IMR-90 (cell line): ENCODE results near the gene SH3RF1. TPM values are rescaled to one million over a fixed set of nuclear protein-coding genes. Genes with fewer than 3 reads are reported as not detected.

Experiments
- ATAC-seq: fragments of 200-7000 bp; cut with Tn5 transposase; 2 replicates; pipeline ENCODE4 v1.9.1; 2020; ENCODE audit warnings: low read depth, mild to moderate bottlenecking, moderate library complexity
- BruUV-seq: library from RNA; stranded (reverse); fragments of 400-500 nt; replicated peaks from 2 replicates; lab custom pipeline; 2021; lab: Mats Ljungman, UMichigan
- CTCF ChIA-PET: fragments of 300-600 bp; formaldehyde crosslinking; extraction: SDS; loops from one replicate; lab custom pipeline; 2021; ENCODE audit warnings: antibody characterized with exemption; lab: Yijun Ruan, JAX
- POLR2A ChIA-PET: fragments of 300-600 bp; sonication (Branson Sonifier 250); formaldehyde crosslinking; loops from one replicate; lab custom pipeline; 2022; ENCODE audit warnings: antibody characterized with exemption; ENCODE audit not compliant: unreplicated experiment; lab: Charles Lee
- DNase-seq: peaks from one replicate; pipeline ENCODE4 v3.0.0; 2013
- H2AFZ ChIP-seq: replicated peaks from 2 replicates; pipeline ENCODE3; 2013; ENCODE audit warnings: low read length, mild to moderate bottlenecking; ENCODE audit not compliant: poor library complexity
- H2AK5ac ChIP-seq: 2 replicates; pipeline ENCODE4 v1.6.1; 2013; ENCODE audit warnings: low read depth, low read length, inconsistent platforms
- H2AK9ac ChIP-seq: replicated peaks from 2 replicates; pipeline ENCODE3; 2013; ENCODE audit warnings: mild to moderate bottlenecking, low read depth, low read length, moderate library complexity; ENCODE audit not compliant: poor library complexity
- H2BK120ac ChIP-seq: 2 replicates; pipeline ENCODE4 v1.6.1; 2013; ENCODE audit warnings: low read depth, low read length, inconsistent platforms
- H2BK15ac ChIP-seq: 3 replicates; pipeline ENCODE4 v1.6.1; 2013; ENCODE audit warnings: low read depth, low read length, inconsistent platforms
- H2BK20ac ChIP-seq: 2 replicates; pipeline ENCODE4 v1.6.1; 2013; ENCODE audit warnings: low read depth, mild to moderate bottlenecking, inconsistent platforms, low read length, moderate library complexity
- H2BK5ac ChIP-seq: 2 replicates; pipeline ENCODE4 v1.6.1; 2013; ENCODE audit warnings: mild to moderate bottlenecking, low read depth, low read length, inconsistent platforms; ENCODE audit not compliant: poor library complexity, severe bottlenecking
- H3K14ac ChIP-seq: replicated peaks from 2 replicates; pipeline ENCODE4 v1.6.1; 2013; ENCODE audit warnings: low read depth, low read length, inconsistent platforms
- H3K18ac ChIP-seq: 2 replicates; pipeline ENCODE4 v1.6.1; 2013; ENCODE audit warnings: low read depth, low read length, control low read depth
- H3K23ac ChIP-seq: 2 replicates; pipeline ENCODE4 v1.6.1; 2013; ENCODE audit warnings: low read depth, low read length, inconsistent platforms
- H3K27ac ChIP-seq: 2 replicates; pipeline ENCODE4 v1.5.1; 2013; ENCODE audit warnings: mild to moderate bottlenecking, control low read depth, low read length; ENCODE audit not compliant: insufficient read depth
- H3K27me3 ChIP-seq: 2 replicates; pipeline ENCODE4 v1.6.1; 2013; ENCODE audit warnings: low read length; ENCODE audit not compliant: control insufficient read depth, insufficient read depth
- H3K36me3 ChIP-seq: 2 replicates; pipeline ENCODE4 v1.6.1; 2013; ENCODE audit warnings: low read length, mixed read lengths; ENCODE audit not compliant: control insufficient read depth, insufficient read depth
- H3K4ac ChIP-seq: 2 replicates; pipeline ENCODE4 v1.6.1; 2013; ENCODE audit warnings: low read depth, low read length, inconsistent platforms
- H3K4me1 ChIP-seq: 2 replicates; pipeline ENCODE4 v1.6.1; 2013; ENCODE audit warnings: low read length, mixed read lengths; ENCODE audit not compliant: control insufficient read depth, insufficient read depth
- H3K4me2 ChIP-seq: 2 replicates; pipeline ENCODE4 v1.6.1; 2013; ENCODE audit warnings: low read depth, mild to moderate bottlenecking, control low read depth, low read length, moderate library complexity
- H3K4me3 ChIP-seq: 2 replicates; pipeline ENCODE4 v1.5.1; 2013; ENCODE audit warnings: low read depth, mild to moderate bottlenecking, control low read depth, low read length, moderate library complexity; ENCODE audit not compliant: insufficient read depth
- H3K56ac ChIP-seq: 2 replicates; pipeline ENCODE4 v1.6.1; 2013; ENCODE audit warnings: low read length, inconsistent platforms; ENCODE audit not compliant: insufficient read depth; ENCODE audit errors: extremely low read depth
- H3K79me1 ChIP-seq, 2 experiments: 2 replicates each; pipeline ENCODE4 v1.6.1; 2013; ENCODE audit warnings: low read length in 2 of 2, inconsistent platforms in 1 of 2, low read depth in 1 of 2
- H3K9ac ChIP-seq: 2 replicates; pipeline ENCODE4 v1.6.1; 2013; ENCODE audit warnings: low read depth, low read length, control low read depth
- H3K9me1 ChIP-seq: 2 replicates; pipeline ENCODE4 v1.6.1; 2013; ENCODE audit warnings: low read length, inconsistent platforms; ENCODE audit not compliant: insufficient read depth
- H3K9me3 ChIP-seq: 2 replicates; pipeline ENCODE4 v1.6.1; 2013; ENCODE audit warnings: low read length; ENCODE audit not compliant: control insufficient read depth, insufficient read depth
- H4K20me1 ChIP-seq: 2 replicates; pipeline ENCODE4 v1.6.1; 2013; ENCODE audit warnings: low read length, inconsistent platforms; ENCODE audit not compliant: insufficient read depth
- H4K5ac ChIP-seq: 2 replicates; pipeline ENCODE4 v1.6.1; 2013; ENCODE audit warnings: mild to moderate bottlenecking, low read depth, low read length, control low read depth
- H4K8ac ChIP-seq, 2 experiments: 2 replicates each; pipeline ENCODE4 v1.6.1; 2013; ENCODE audit warnings: low read depth in 2 of 2, low read length in 2 of 2, control low read depth in 1 of 2, inconsistent platforms in 1 of 2
- H4K91ac ChIP-seq: 2 replicates; pipeline ENCODE4 v1.6.1; 2013; ENCODE audit warnings: low read depth, low read length, inconsistent platforms; ENCODE audit not compliant: insufficient read depth
- FOS ChIP-seq: fragments of 150-350 bp; IDR thresholded peaks from 2 replicates; pipeline ENCODE4 v1.6.1; 2016; ENCODE audit warnings: low read depth, low read length
- MAZ ChIP-seq: IDR thresholded peaks from 2 replicates; pipeline ENCODE4 v1.6.1; 2012; ENCODE audit warnings: low read depth, mild to moderate bottlenecking, low read length, improper control_type of control experiment, moderate library complexity, borderline replicate concordance
- MXI1 ChIP-seq: IDR thresholded peaks from 2 replicates; pipeline ENCODE4 v1.6.1; 2012; ENCODE audit warnings: low read depth, mild to moderate bottlenecking, low read length, moderate library complexity, borderline replicate concordance
- WGBS, 2 experiments: methylation state at CpG; one replicate each; pipeline versions ENCODE4 v1.1.5 to v1.1.7; 2013; ENCODE audit warnings: missing lambda C conversion rate in 2 of 2; ENCODE audit not compliant: insufficient read length in 1 of 2; ENCODE audit errors: extremely low coverage in 2 of 2; 5-methylcytosine and 5-hydroxymethylcytosine counted together
- dilution Hi-C: fragments of 300-500 bp; cut with HindIII; formaldehyde crosslinking; loops from one replicate; pipeline ENCODE4 v1.14.3; 2018; ENCODE audit warnings: low sequenced_read_pairs; ENCODE audit not compliant: unreplicated experiment
- in situ Hi-C: fragments of 300-500 bp; cut with MboI; formaldehyde crosslinking; loops from 3 replicates; pipeline ENCODE4 v1.14.3; 2019; ENCODE audit warnings: low sequenced_read_pairs, inconsistent platforms, mixed read lengths
- intact Hi-C: fragments of 100-400 bp; cut with micrococcal nuclease; formaldehyde crosslinking; loops from 2 replicates; pipeline ENCODE4 v1.10.0; 2022
- polyA plus RNA-seq, 3 experiments: library from polyadenylated mRNA; depleted of rRNA; stranded (reverse); fragments of >200 nt; gene quantifications; 2 replicates each; pipeline ENCODE4 v1.2.3, GENCODE V29; 2012; ENCODE audit warnings: low replicate concordance in 1 of 3
- total RNA-seq: library from RNA; depleted of rRNA; stranded (reverse); fragments of >200 nt; gene quantifications from 2 replicates; pipeline ENCODE4 v1.2.3, GENCODE V29; 2012

SH3RF1 gene
- total and polyA plus RNA-seq, 2 of the 4 experiments (the other 2 are of a cell fraction) = 22.0 to 29.8 TPM

DNA sequence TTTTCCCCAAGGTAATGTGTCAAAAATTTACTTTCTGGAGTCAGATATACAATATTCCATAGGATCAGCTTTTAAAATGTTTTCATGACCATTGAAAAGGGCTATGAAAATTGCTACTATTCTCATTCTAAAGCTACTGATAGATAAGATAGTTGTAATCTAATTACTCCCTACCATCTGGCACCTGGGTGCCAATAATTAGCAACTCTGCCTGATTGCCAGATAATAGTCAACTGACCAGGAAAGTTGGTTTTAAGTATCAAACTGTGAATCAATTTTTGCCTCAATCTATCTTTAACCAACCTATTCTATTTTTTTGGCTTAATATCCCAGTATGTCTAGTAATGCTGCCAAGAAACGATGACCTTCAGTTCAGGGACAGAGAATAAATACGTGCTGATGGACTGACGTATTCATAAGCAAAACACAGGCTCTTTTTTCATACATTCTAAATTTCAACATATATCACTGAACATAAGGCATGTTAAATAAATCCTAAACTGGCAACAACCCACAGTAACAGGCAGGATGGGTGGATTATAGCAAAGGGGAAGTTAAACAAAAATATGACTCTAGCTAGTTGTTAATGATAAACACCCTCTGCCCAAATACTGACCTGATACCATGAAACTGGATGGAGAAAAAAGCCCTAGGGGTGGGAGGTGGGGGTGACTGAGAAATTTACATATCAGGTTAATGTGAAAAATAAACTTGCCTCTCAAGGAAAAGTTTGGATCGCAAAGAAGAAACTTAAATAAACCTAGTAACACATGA, 18.2 kb downstream of the SH3RF1 start:
- Histone ChIP-seq H2BK5ac (no peak overlapping the region), H3K4me2 (peak overlapping the region; percentile 45; the same call in 1 of the 2 replicates), H2AK9ac (no peak overlapping the region), H3K9me3 (no peaks in the 10 kb centered on the region), H4K91ac (no peak overlapping the region), H2AFZ (no peak overlapping the region), H3K4me3 (no peak overlapping the region), H4K5ac (no peak overlapping the region), H2BK20ac (no peak overlapping the region), H3K27me3 (no peaks in the 10 kb centered on the region), H3K4ac (no peak overlapping the region), H3K4me1 (peaks cover 26% of the 10 kb centered on the region), H3K56ac (no peak overlapping the region), H4K8ac (no peak overlapping the region), H2BK120ac (no peak overlapping the region), H3K9me1 (peaks cover 17% of the 10 kb centered on the region), H2AK5ac (no peak overlapping the region), H2BK15ac (no peak overlapping the region), H3K9ac (no peak overlapping the region), H3K27ac (no peak overlapping the region), H3K36me3 (no peaks in the 10 kb centered on the region), H3K14ac (no peak overlapping the region), H3K23ac (no peak overlapping the region), H3K79me1 (peaks cover 9 to 69% of the 10 kb centered on the region in 2 experiments), H3K18ac (no peak overlapping the region; the same call in 1 of the 2 replicates), H4K20me1 (peaks cover 83% of the 10 kb centered on the region; the same call in 1 of the 2 replicates)
- in situ Hi-C loops (no loop called here), intact Hi-C loops (no loop called here), dilution Hi-C loops (no loop called here)
- ChIA-PET CTCF (no interaction called here), POLR2A (no interaction called here)
- no peak for TF ChIP-seq FOS
- TF ChIP-seq MXI1 = no peak
- no peak for TF ChIP-seq MAZ
- no peak for ATAC-seq
- no CpG with 5 or more reads among the region's 4 CpGs for WGBS, 2 experiments
- no TSS peak for BruUV-seq
- DNase-seq = peak; percentile 51
